ENCODE data around the gene AGRP.

- no peak for TF ChIP-seq POLR2A (IDR thresholded peaks at IDR 0.05; ENCODE audit: extremely low read depth, insufficient read length)
- TF ChIP-seq CTCF (IDR thresholded peaks at IDR 0.05; ENCODE audit: low read depth, low read length), result no peak
- no peak for TF ChIP-seq MAX (IDR thresholded peaks at IDR 0.05; ENCODE audit: low read depth, low read length)
- TF ChIP-seq MYC (IDR thresholded peaks at IDR 0.05; ENCODE audit: low read depth, low read length), result no peak
These were observed 18.8 kb downstream of the AGRP start for GRCh38 chr16:67464565-67464964.

Data from NB4 (cell line).